Measurements from ENCODE around the gene SPDYE6.

DNA sequence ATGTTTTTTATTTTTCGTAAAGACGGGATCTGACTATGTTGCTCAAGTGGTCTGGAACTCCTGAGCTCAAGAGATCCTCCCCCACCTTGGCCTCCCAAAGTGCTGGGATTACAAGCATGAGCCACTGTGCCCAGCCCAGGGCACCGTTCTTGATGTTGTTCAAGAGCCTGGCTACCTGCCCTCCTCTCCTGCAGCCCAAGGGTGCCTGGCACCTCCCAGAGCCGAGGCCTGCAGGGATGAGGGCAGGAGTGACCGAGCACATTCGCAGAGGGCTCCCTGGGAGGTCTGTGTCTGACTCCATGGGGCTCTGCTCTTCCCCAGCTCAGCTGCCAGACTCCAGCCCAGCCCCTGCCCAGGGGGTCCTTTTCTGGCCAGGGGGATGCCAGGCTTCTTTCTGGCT lies 54.2 kb downstream of the SPDYE6 start:
- TF ChIP-seq CTCF (IDR thresholded peaks at IDR 0.05): no peak
- TF ChIP-seq POLR2A (IDR thresholded peaks at IDR 0.05): no peak
- TF ChIP-seq POLR2AphosphoS5 (IDR thresholded peaks at IDR 0.05): no peak
